Measurements from ENCODE around the gene CHSY1. TPM values are rescaled to one million over a fixed set of nuclear protein-coding genes. Genes with fewer than 3 reads are reported as not detected.

Gene CHSY1
- polyA plus RNA-seq, 3 donors = 2.7 to 19.0 (median 3.0) TPM

DNA sequence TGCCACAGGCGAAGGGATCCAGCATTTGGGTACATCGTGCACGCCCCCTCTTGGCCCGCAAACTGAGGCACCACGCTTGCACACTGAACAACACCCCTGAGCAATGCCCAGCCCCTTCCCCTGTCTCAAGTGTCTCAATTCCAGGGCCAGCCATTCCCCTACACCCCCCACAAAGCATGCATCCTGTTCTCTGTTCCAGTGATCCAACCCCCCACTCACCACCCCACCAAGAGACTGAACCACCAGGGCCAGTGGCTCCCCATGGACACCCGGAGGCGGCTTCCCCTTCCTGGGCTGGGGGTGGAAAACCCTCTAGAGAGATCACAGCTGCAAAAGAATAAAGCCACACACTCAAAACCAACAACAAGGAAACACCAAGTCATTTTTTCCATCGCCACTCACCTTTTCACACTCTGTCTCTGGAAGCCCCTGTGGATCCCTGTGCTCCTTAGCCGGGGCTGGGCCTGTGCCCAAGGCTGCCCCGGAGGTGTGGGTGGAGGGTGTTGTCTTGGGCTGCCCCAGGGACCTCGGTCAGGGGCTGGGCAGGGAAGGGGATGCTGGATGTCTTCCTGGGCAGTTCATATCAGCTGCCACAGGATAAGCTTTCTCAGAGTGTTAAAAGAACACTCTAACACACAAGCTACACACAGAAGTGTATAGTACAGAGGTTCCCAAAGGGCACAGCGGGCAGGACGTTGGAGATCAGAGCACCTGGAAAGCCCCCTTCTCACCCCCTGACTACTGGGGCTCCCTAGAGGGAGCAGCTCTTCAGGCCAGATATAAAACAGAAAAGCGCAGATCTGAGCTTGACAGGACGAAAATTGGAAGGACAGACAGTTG, 92.5 kb downstream of the CHSY1 start:
- Histone ChIP-seq H3K79me2 (ENCODE audit: insufficient read depth, low read length) (no peaks in the 10 kb centered on the region), H3K27ac (ENCODE audit: low read depth in 1 of 2, low read length in 2 of 2) (no peak overlapping the region), H3K4me2 (replicated peaks; ENCODE audit: extremely low read depth, low read length, poor library complexity, severe bottlenecking) (no peak overlapping the region), H4K20me1 (ENCODE audit: insufficient read depth, low read length) (no peaks in the 10 kb centered on the region), H3K36me3 (replicated peaks in 1 of 2; ENCODE audit: control insufficient read depth in 1 of 2, insufficient read depth in 2 of 2, low read length in 2 of 2) (no peaks in the 10 kb centered on the region), H3K9me3 (replicated peaks in 1 of 2; ENCODE audit: control insufficient read depth in 1 of 2, insufficient read depth in 1 of 2, low read length in 2 of 2) (peaks cover 0 to 5% of the 10 kb centered on the region in 2 donors), H3K9ac (ENCODE audit: insufficient read depth, low read length, poor library complexity, severe bottlenecking) (no peak overlapping the region), H3K4me3 (replicated peaks in 1 of 3; ENCODE audit: low read depth in 2 of 3, low read length in 3 of 3) (no peak overlapping the region), H2AFZ (ENCODE audit: insufficient read depth, low read depth, low read length, poor library complexity, severe bottlenecking) (no peak overlapping the region), H3K4me1 (ENCODE audit: control insufficient read depth in 1 of 2, insufficient read depth in 2 of 2, low read length in 2 of 2) (no peaks in the 10 kb centered on the region), H3K27me3 (ENCODE audit: control insufficient read depth in 2 of 2, insufficient read depth in 2 of 2, low read length in 2 of 2) (no peaks in the 10 kb centered on the region)
- no peak for DNase-seq
- peaks cover 0 to 9% (median 6%) of the 10 kb centered on the region in 7 donors for H3K9me3 Mint-ChIP-seq
- H3K4me1 Mint-ChIP-seq = no peaks in the 10 kb centered on the region
- peaks cover 4 to 7% (median 5%) of the 10 kb centered on the region in 3 donors for H3K27me3 Mint-ChIP-seq (ENCODE audit: low read depth in 3 of 3)
- TF ChIP-seq CTCF (IDR thresholded peaks at IDR 0.05) = no peak
- no peak overlapping the region for H3K27ac Mint-ChIP-seq
- 75% methylated on average over 8 of the region's 15 CpGs for WGBS (ENCODE audit: insufficient coverage)
- intact Hi-C loops (cut with micrococcal nuclease) = no loop called here
- no peaks in the 10 kb centered on the region for H3K36me3 Mint-ChIP-seq
- H3K4me3 Mint-ChIP-seq = no peak overlapping the region

- Histone ChIP-seq H3K27me3 (ENCODE audit: control insufficient read depth in 2 of 2, insufficient read depth in 2 of 2, low read length in 2 of 2) (no peaks in the 10 kb centered on the region), H3K9me3 (replicated peaks in 1 of 2; ENCODE audit: control insufficient read depth in 1 of 2, insufficient read depth in 1 of 2, low read length in 2 of 2) (no peaks in the 10 kb centered on the region), H3K9ac (ENCODE audit: insufficient read depth, low read length, poor library complexity, severe bottlenecking) (no peak overlapping the region), H4K20me1 (ENCODE audit: insufficient read depth, low read length) (no peaks in the 10 kb centered on the region), H3K79me2 (ENCODE audit: insufficient read depth, low read length) (no peaks in the 10 kb centered on the region), H3K4me1 (ENCODE audit: control insufficient read depth in 1 of 2, insufficient read depth in 2 of 2, low read length in 2 of 2) (no peaks in the 10 kb centered on the region), H3K4me3 (replicated peaks in 1 of 3; ENCODE audit: low read depth in 2 of 3, low read length in 3 of 3) (no peak overlapping the region), H2AFZ (ENCODE audit: insufficient read depth, low read depth, low read length, poor library complexity, severe bottlenecking) (no peak overlapping the region), H3K36me3 (replicated peaks in 1 of 2; ENCODE audit: control insufficient read depth in 1 of 2, insufficient read depth in 2 of 2, low read length in 2 of 2) (no peaks in the 10 kb centered on the region), H3K27ac (ENCODE audit: low read depth in 1 of 2, low read length in 2 of 2) (no peak overlapping the region), H3K4me2 (replicated peaks; ENCODE audit: extremely low read depth, low read length, poor library complexity, severe bottlenecking) (no peak overlapping the region)
- Mint-ChIP-seq H3K9me3 (peaks cover 0 to 3% (median 0%) of the 10 kb centered on the region in 7 donors), H3K4me3 (no peak overlapping the region), H3K4me1 (no peaks in the 10 kb centered on the region), H3K36me3 (no peaks in the 10 kb centered on the region), H3K27ac (no peak overlapping the region), H3K27me3 (ENCODE audit: low read depth in 3 of 3) (peaks cover 4 to 10% (median 5%) of the 10 kb centered on the region in 3 donors)
- 92% methylated on average over 19 of the region's 30 CpGs for WGBS (ENCODE audit: insufficient coverage)
- TF ChIP-seq CTCF (IDR thresholded peaks at IDR 0.05) = no peak
- DNase-seq = no peak
- intact Hi-C loops (cut with micrococcal nuclease) = no loop called here
These were observed 93.4 kb downstream of the CHSY1 start for GRCh38 chr15:101158166-101159095.

All from CD14-positive monocyte (primary cell).